ENCODE measurements around the gene TGFBRAP1. TPM values are rescaled to one million over a fixed set of nuclear protein-coding genes. Genes with fewer than 3 reads are reported as not detected.
"Not testable (repeated sequence)": the region's sequence is repeated elsewhere in the genome, so short reads cannot be mapped to it uniquely, and the experiment has no call there.

The TGFBRAP1 gene
- total RNA-seq, 1 experiment from 2014 or later = 25.1 TPM

- DNase-seq (ENCODE audit: low read depth, low spot score) = no peak
- in situ Hi-C loops (cut with HindIII; ENCODE audit: low pct_unique_long_range_greater_than_20kb, low sequenced_read_pairs) = no loop called here
These were observed 71.6 kb downstream of the TGFBRAP1 start for GRCh38 chr2:105257981-105258380.

DNA sequence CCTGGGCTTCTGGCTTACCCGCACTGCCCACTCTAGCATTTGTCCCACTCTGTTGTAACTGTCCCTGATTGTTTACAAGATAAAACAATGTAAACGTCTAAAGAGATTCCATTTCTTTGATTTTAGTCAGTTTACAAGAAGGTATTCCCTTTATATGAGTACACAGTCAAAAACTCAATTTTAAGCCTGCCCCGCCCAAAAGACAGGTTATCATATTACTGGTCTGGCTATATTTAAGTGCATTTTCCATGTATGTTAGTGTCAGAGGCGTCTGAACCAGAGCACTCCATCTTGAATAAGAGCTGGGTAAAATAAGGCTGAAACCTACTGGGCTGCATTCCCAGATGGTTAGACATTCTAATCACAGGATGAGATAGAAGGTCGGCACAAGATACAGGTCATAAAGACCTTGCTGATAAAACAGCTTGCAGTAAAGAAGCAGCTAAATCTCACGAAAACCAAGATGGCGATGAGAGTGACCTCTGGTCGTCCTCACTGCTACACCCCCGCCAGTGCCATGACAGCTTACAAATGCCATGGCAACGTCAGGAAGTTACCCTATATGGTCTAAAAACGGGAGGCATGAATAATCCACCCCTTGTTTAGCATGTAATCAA, 73.0 kb downstream of the TGFBRAP1 start:
- no peak for DNase-seq (ENCODE audit: low read depth, low spot score)
- in situ Hi-C loops (cut with HindIII; ENCODE audit: low pct_unique_long_range_greater_than_20kb, low sequenced_read_pairs) = no loop called here

GRCh38 chr2:105255979-105256378, 73.6 kb downstream of the TGFBRAP1 start:
- no peak for DNase-seq (ENCODE audit: low read depth, low spot score)
- in situ Hi-C loops (cut with HindIII; ENCODE audit: low pct_unique_long_range_greater_than_20kb, low sequenced_read_pairs) = no loop called here

GRCh38 chr2:105254531-105255210, 74.9 kb downstream of the TGFBRAP1 start:
- in situ Hi-C loops (cut with HindIII; ENCODE audit: low pct_unique_long_range_greater_than_20kb, low sequenced_read_pairs) = no loop called here

DNA sequence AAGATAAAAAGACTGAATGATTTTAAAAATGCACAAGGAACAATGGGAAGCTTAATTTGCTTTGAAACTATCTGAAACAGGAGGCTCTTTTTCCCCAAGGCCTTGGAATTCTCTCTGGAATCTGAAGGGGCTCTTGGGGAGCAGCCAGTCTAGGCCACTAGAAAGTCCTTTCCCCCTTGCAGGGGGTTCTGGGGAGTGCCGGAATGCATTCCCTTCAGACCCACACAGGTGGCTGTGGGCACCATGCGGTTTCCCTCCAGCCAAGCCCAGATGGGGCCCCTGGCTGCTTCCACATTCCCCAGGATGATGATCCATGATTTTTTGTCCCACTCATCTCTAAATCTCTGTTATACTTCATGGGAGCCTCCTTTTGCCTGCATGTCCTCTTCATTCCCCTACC, 77.3 kb downstream of the TGFBRAP1 start:
- in situ Hi-C loops (cut with HindIII; ENCODE audit: low pct_unique_long_range_greater_than_20kb, low sequenced_read_pairs) = no loop called here
- DNase-seq (ENCODE audit: low read depth, low spot score) = no peak

More at GRCh38 chr2:105254531-105255210, 74.9 kb downstream of the TGFBRAP1 start:
- no peak for DNase-seq (ENCODE audit: low read depth, low spot score)

DNA sequence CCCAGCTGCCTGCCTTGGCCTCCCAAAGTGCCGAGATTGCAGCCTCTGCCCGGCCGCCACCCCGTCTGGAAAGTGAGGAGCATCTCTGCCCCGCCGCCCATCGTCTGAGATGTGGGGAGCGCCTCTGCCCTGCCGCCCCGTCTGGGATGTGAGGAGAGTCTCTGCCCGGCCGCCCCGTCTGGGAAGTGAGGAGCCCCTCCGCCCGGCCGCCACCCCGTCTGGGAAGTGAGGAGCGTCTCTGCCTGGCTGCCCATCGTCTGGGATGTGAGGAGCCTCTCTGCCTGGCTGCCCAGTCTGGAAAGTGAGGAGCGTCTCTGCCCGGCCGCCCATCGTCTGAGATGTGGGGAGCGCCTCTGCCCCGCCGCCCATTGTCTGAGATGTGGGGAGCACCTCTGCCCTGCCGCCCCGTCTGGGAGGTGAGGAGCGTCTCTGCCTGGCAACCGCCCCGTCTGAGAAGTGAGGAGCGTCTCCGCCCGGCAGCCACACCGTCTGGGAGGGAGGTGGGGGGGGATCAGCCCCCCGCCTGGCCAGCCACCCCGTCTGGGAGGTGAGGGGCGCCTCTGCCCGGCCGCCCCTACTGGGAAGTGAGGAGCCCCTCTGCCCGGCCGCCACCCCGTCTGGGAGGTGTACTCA, 78.4 kb downstream of the TGFBRAP1 start:
- DNase-seq (ENCODE audit: low read depth, low spot score); in situ Hi-C loops (cut with HindIII; ENCODE audit: low pct_unique_long_range_greater_than_20kb, low sequenced_read_pairs): not testable (repeated sequence)

DNA sequence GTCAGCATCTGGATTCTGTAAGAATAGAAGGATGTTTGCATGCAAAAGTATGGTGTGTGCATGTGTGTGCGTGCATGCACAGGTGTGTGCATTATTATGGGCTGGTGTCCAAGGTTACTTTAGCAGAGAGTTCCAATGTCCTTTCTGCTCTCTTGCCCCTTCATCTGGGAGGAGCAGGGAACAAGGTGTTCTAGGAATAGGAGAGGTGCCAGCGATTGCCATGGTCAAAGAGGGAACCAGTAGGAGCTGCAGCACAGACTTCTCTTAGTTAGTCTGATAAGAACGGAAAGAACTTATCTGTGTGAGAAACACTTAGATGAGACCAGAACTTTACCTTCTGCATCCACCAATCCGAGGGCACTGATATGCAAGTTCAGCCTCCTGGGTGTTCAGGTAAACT, 79.6 kb downstream of the TGFBRAP1 start:
- in situ Hi-C loops (cut with HindIII; ENCODE audit: low pct_unique_long_range_greater_than_20kb, low sequenced_read_pairs) = no loop called here
- no peak for DNase-seq (ENCODE audit: low read depth, low spot score)

DNA sequence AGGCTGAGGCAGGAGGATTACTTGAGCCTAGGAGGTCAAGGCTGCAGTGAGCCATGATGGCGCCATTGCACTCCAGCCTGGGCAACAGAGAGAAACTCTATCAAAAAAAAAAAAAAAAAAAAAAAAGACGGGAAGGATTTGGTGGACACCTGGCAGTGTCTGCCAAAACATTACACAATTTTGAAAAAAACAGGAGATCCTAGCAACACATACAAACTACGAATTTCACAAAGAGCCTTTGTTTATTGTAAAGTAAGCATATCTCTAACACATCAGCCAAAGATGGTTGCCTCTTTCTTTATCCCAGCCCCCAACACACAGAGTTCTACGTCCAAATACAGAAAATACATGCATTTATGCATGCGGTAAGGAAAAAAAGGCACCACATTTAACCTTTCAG, 80.4 kb downstream of the TGFBRAP1 start:
- peak; percentile 12 for DNase-seq (ENCODE audit: low read depth, low spot score)
- in situ Hi-C loops (cut with HindIII; ENCODE audit: low pct_unique_long_range_greater_than_20kb, low sequenced_read_pairs) = no loop called here

- in situ Hi-C loops (cut with HindIII; ENCODE audit: low pct_unique_long_range_greater_than_20kb, low sequenced_read_pairs) = no loop called here
- DNase-seq (ENCODE audit: low read depth, low spot score) = no peak
These were observed 81.0 kb downstream of the TGFBRAP1 start for GRCh38 chr2:105248316-105249070.

DNA sequence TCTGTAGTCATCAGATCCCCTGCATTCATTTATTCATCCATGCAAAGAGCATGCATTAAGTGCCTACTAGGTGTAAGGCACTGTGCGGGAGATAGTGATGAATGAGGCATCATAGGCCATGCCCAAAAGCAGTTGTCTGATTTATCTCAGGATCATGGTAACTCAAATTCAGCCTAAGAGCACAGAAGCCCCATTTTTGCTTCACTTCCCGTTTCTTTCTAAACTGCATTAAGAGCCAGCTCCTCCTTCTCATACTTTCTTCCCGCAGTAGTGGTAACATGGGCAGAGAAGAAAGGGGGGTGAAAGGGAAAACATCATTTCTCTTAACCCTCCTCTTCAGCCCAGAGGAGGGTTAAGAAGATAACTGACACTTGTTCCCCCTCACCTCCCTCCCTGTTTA, 85.1 kb downstream of the TGFBRAP1 start:
- in situ Hi-C loops (cut with HindIII; ENCODE audit: low pct_unique_long_range_greater_than_20kb, low sequenced_read_pairs) = no loop called here
- DNase-seq (ENCODE audit: low read depth, low spot score) = no peak

DNA sequence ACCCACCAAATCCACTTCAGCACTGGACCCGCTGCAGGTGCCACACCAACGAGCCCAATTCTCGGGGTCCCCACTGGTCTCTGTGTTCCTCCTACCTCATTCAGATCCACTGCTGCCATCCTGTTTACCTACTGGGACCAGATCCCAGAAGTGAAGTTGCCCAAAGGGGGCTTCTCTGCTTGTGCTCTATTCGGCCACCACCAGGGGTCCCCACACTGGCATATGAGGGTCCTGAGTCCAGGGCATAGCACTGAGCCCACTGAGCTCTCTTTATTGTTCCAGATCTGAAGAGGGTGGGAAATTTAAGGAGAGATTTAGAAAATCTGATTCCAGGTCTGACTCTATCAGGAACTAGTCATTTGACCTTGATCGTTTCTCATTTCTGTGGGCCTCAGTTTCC, 85.6 kb downstream of the TGFBRAP1 start:
- DNase-seq (ENCODE audit: low read depth, low spot score) = peak; percentile 39
- in situ Hi-C loops (cut with HindIII; ENCODE audit: low pct_unique_long_range_greater_than_20kb, low sequenced_read_pairs) = no loop called here

DNA sequence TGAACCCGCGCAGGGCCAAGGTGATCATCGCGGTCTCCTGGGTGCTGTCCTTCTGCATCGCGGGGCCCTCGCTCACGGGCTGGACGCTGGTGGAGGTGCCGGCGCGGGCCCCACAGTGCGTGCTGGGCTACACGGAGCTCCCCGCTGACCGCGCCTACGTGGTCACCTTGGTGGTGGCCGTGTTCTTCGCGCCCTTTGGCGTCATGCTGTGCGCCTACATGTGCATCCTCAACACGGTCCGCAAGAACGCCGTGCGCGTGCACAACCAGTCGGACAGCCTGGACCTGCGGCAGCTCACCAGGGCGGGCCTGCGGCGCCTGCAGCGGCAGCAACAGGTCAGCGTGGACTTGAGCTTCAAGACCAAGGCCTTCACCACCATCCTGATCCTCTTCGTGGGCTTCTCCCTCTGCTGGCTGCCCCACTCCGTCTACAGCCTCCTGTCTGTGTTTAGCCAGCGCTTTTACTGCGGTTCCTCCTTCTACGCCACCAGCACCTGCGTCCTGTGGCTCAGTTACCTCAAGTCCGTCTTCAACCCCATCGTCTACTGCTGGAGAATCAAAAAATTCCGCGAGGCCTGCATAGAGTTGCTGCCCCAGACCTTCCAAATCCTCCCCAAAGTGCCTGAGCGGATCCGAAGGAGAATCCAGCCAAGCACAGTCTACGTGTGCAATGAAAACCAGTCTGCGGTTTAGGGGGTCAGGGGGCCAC, 87.1 kb downstream of the TGFBRAP1 start:
- in situ Hi-C loops (cut with HindIII; ENCODE audit: low pct_unique_long_range_greater_than_20kb, low sequenced_read_pairs) = no loop called here
- DNase-seq (ENCODE audit: low read depth, low spot score) = no peak

GRCh38 chr2:105241443-105241842, 88.1 kb downstream of the TGFBRAP1 start, which contains the start of gene GPR45:
TSS of gene GPR45 (plus strand) at chr2:105241743. CDS start at chr2:105241859, 116 bp downstream.
- no peak for DNase-seq (ENCODE audit: low read depth, low spot score)
- in situ Hi-C loops (cut with HindIII; ENCODE audit: low pct_unique_long_range_greater_than_20kb, low sequenced_read_pairs) = no loop called here

- DNase-seq (ENCODE audit: low read depth, low spot score) = no peak
- in situ Hi-C loops (cut with HindIII; ENCODE audit: low pct_unique_long_range_greater_than_20kb, low sequenced_read_pairs) = no loop called here
These were observed 89.6 kb downstream of the TGFBRAP1 start for GRCh38 chr2:105239924-105240323.

- no peak for DNase-seq (ENCODE audit: low read depth, low spot score)
- in situ Hi-C loops (cut with HindIII; ENCODE audit: low pct_unique_long_range_greater_than_20kb, low sequenced_read_pairs) = no loop called here
These were observed 90.8 kb downstream of the TGFBRAP1 start for GRCh38 chr2:105238664-105239240.

DNA sequence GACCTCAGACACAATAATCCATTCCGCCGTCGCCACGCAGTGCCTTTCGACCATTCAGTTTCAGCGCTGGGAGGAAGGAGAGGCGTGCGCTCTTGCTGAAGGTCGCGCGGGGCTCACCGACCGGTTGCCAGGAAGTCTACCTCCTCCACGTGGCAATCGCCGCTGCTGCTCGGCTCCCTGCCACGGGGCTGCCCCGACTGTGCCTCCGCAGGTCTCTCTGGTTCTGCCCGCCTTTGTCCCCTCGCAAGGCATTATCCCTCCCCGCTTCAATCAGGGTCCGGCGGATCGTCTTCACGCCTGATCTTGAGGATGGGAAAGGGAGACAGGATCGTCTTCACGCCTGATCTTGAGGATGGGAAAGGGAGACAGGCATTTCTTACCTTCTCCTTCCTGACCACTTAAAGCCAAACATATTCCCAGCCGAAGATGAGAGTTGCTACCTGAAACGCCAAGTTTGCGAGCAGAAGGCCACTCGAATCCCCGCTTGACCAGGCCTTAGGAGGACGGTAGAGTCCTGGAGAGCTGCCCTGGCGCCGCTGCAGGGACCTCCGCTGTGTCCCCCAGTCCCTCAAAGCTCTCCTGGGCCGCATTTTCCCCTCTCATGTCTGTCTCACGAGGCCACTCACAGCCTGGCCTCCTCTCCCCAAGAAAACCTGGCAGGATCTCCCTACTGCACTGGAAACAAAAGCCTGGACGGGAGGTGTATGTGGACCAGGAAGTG, 92.3 kb downstream of the TGFBRAP1 start:
- in situ Hi-C loops (cut with HindIII; ENCODE audit: low pct_unique_long_range_greater_than_20kb, low sequenced_read_pairs) = no loop called here
- DNase-seq (ENCODE audit: low read depth, low spot score) = no peak

DNA sequence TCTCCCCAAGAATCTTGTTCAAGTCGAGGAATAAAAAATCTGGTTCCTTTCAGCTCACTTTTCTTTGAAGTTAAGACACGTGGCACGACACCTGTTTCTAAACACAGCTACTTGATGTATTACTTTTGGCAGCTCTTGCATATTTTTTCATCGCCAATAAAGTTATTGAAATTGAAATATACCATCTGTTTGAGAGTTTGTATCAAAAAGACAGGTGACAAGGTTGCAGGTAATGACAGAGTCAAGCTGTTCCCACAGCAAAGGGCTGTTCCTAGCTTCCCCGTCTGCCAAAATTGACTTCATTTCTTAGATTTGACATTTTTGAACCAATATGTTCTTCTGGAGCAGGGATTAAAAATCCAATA, 93.5 kb downstream of the TGFBRAP1 start:
- in situ Hi-C loops (cut with HindIII; ENCODE audit: low pct_unique_long_range_greater_than_20kb, low sequenced_read_pairs) = no loop called here
- no peak for DNase-seq (ENCODE audit: low read depth, low spot score)

Data from SK-MEL-5 (cell line).